ENCODE measurements around the gene DBN1.

Gene DBN1

DNA sequence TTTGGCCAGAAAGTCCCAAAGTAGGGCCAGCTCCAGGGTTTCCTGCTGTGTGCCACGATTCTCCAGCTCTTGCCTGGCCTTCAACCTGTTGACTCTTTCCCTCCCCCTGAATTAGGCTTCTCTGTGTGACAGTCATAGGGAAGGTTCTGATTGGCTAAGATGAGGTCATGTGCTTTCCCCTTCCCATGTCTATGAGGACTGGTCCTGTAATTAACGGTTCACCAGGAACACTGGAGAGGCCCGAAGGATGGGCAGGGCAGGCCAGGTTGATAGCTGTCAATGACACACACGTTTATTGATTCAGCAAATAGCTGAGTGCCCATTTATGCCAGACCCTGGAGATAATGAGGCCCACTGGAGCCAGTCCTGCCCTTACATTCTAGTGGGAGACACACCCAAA, 35.8 kb downstream of the DBN1 start:
- TF ChIP-seq, protein P1, sequence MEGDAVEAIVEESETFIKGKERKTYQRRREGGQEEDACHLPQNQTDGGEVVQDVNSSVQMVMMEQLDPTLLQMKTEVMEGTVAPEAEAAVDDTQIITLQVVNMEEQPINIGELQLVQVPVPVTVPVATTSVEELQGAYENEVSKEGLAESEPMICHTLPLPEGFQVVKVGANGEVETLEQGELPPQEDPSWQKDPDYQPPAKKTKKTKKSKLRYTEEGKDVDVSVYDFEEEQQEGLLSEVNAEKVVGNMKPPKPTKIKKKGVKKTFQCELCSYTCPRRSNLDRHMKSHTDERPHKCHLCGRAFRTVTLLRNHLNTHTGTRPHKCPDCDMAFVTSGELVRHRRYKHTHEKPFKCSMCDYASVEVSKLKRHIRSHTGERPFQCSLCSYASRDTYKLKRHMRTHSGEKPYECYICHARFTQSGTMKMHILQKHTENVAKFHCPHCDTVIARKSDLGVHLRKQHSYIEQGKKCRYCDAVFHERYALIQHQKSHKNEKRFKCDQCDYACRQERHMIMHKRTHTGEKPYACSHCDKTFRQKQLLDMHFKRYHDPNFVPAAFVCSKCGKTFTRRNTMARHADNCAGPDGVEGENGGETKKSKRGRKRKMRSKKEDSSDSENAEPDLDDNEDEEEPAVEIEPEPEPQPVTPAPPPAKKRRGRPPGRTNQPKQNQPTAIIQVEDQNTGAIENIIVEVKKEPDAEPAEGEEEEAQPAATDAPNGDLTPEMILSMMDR (IDR thresholded peaks at IDR 0.05; ENCODE audit: extremely low read depth, missing control alignments) = no peak

DNA sequence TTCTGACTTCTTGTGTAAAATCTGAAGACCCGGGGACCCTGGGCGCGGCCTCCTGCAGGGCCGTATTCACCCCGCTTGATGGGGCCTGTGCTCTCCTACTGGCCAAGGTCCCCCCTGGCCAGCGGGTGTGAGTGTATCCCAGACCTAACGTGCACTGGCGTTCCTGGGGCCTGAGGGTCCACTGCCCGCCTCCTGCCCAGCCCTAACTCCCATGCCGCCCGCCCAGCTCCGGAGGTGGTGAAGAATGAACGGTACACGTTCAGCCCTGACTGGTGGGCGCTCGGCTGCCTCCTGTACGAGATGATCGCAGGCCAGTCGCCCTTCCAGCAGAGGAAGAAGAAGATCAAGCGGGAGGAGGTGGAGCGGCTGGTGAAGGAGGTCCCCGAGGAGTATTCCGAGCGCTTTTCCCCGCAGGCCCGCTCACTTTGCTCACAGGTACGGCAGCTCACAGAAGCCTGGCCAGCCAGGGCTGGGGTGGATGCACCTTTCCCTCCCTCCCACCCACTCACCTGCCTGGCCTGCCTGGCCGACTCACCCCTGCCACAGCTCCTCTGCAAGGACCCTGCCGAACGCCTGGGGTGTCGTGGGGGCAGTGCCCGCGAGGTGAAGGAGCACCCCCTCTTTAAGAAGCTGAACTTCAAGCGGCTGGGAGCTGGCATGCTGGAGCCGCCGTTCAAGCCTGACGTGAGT, 37.4 kb downstream of the DBN1 start:
- no peak for DNase-seq (ENCODE audit: low spot score)
- TF ChIP-seq, protein P1 (IDR thresholded peaks at IDR 0.05; ENCODE audit: extremely low read depth, missing control alignments) = no peak

More for the DNA sequence above, 35.8 kb downstream of the DBN1 start:
- DNase-seq (ENCODE audit: low spot score) = no peak

DNA sequence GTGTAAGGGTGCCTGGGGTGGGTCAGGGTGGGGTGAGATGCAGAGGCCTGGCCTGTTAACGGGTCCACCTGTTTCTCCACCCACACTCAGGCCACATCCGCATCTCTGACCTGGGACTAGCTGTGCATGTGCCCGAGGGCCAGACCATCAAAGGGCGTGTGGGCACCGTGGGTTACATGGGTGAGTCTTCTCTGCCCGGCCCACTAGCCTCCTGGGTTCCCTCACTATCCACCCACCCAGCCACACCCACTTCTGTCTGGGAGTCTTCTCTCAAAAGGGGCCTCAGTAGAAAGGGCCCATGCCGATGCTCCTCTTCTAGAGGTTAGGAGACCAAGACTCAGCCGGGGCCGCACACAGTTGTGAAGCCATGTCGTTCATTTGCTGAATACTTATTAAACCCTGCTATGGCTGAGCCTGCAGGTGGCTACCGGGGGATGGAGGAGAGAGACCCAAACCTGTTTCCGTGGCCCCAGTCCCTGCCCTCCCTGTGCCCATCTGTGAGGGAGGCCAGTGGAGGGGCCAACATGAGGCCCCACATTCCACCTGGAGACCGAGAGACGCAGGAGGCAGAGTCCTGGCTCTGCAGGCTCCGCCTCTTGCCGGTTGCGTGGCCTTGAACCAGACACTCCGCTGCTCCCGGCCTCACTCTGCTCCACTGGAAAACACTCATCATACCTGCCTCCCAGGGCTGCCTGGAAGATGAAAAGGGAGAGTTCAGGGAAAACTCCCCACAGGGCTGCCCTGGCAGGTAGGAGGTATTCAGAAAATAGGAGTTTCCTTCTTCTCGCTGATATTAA, 38.3 kb downstream of the DBN1 start:
- TF ChIP-seq, protein P1 (IDR thresholded peaks at IDR 0.05; ENCODE audit: extremely low read depth, missing control alignments) = no peak
- no peak for DNase-seq (ENCODE audit: low spot score)

DNA sequence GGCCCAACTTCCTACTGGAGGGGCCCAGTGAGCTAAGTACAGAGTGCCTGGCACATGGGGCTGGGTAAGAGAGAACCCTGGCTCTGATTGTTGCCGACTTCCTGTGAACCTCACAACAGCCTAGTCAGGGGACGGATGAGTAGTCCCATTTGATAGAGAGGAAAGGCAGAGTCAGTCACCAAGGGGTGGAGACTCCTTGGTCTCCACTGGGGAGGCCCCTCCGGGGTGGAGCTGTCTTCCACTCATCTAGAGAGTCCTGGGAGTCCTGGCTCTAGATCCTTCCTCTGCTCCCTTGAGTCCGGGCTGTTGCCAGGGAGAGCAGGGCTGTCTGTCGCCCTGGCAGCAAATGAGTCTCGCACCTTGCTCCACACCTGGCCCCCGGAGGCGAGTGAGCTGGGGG, 39.0 kb downstream of the DBN1 start:
- no peak for DNase-seq (ENCODE audit: low spot score)
- TF ChIP-seq, protein P1 (IDR thresholded peaks at IDR 0.05; ENCODE audit: extremely low read depth, missing control alignments) = no peak

DNA sequence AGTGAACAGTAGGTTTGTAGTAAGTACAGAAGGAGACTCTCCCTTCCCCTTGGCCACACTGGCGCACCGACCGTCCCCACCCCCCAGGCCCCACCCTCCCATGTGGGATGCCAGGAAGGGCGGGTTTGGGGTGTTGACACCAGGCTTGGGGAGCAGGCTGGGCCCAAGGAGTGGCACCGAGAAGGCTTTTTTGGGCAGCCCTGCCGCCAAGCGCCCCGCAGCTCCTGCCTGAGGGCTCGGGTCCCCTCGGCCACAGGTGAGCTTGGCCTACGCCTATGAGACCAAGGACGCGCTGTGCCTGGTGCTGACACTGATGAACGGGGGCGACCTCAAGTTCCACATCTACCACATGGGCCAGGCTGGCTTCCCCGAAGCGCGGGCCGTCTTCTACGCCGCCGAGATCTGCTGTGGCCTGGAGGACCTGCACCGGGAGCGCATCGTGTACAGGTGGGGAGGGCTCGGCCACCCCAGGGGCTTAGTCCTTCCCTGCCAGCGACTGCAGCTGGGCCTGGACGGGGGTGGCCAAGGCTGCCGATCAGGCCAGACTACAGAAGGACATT, 39.7 kb downstream of the DBN1 start:
- TF ChIP-seq, protein P1 (IDR thresholded peaks at IDR 0.05; ENCODE audit: extremely low read depth, missing control alignments) = no peak
- DNase-seq (ENCODE audit: low spot score) = no peak

DNA sequence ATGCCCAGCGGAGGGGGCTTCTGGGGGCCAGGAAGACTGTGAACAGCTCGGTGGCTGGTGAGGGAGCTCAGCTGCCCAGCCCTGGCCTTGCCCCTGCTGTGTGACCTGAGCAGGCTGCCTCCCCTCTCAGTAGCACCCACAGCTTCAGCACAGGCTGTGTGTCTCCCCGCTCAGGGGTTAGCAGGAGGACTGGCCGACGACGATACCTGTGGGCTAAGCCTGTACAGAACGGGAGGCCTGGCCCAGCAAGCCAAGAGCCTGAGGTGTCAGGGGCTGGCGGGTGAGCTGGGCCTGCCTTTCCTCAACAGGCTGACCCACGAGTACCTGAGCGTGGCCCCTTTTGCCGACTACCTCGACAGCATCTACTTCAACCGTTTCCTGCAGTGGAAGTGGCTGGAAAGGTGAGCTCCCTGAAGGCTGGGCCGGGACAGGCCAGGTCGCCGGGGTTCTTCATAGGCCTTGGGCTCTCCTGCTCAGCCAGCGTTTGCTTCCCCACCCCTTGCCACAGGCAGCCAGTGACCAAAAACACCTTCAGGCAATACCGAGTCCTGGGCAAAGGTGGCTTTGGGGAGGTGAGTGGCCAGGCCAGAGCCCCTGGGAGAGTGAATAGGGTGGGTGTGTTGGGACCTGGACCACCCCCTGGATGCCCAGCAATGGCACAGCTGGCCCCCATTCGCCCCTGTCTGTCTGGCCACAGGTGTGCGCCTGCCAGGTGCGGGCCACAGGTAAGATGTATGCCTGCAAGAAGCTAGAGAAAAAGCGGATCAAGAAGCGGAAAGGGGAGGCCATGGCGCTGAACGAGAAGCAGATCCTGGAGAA, 40.4 kb downstream of the DBN1 start:
- TF ChIP-seq, protein P1 (IDR thresholded peaks at IDR 0.05; ENCODE audit: extremely low read depth, missing control alignments) = no peak
- DNase-seq (ENCODE audit: low spot score) = no peak

Measured in GM20000 (cell line).